GM21390 (cell line): ENCODE measurements around the gene JMJD1C.
"Not testable (repeated sequence)": the region's sequence is repeated elsewhere in the genome, so short reads cannot be mapped to it uniquely, and the experiment has no call there.

Experiments
- ATAC-seq: cut with Tn5 transposase; IDR thresholded peaks from one replicate; pipeline ENCODE4 v1.9.1; 2021; ENCODE audit not compliant: unreplicated experiment

Gene JMJD1C

GRCh38 chr10:63199716-63200115 lies 266.1 kb downstream of the JMJD1C start:
- no peak for ATAC-seq

- no peak for ATAC-seq
Observed at GRCh38 chr10:63197344-63198092, 268.3 kb downstream of the JMJD1C start.

- no peak for ATAC-seq
Observed at GRCh38 chr10:63192826-63193225, 273.0 kb downstream of the JMJD1C start.

GRCh38 chr10:63175534-63175933 lies 290.2 kb downstream of the JMJD1C start:
- ATAC-seq: no peak

GRCh38 chr10:63173468-63174232 lies 292.1 kb downstream of the JMJD1C start:
- ATAC-seq: peak; percentile 99

GRCh38 chr10:63171926-63172325 lies 293.9 kb downstream of the JMJD1C start:
- ATAC-seq: no peak

- ATAC-seq: no peak
Observed at GRCh38 chr10:63171255-63171855, 294.4 kb downstream of the JMJD1C start.

GRCh38 chr10:63169624-63170023 lies 296.2 kb downstream of the JMJD1C start:
- ATAC-seq: no peak

GRCh38 chr10:63168821-63169462 lies 296.8 kb downstream of the JMJD1C start:
- no peak for ATAC-seq

GRCh38 chr10:63166742-63167258 lies 299.0 kb downstream of the JMJD1C start:
- ATAC-seq: no peak

GRCh38 chr10:63165249-63165648 lies 300.5 kb downstream of the JMJD1C start:
- no peak for ATAC-seq

- ATAC-seq: no peak
Observed at GRCh38 chr10:63164166-63164623, 301.6 kb downstream of the JMJD1C start.

GRCh38 chr10:63161592-63161991 lies 304.2 kb downstream of the JMJD1C start:
- no peak for ATAC-seq

GRCh38 chr10:63157845-63158624 lies 307.7 kb downstream of the JMJD1C start:
- ATAC-seq: peak; percentile 59

GRCh38 chr10:63156236-63156635 lies 309.5 kb downstream of the JMJD1C start:
- no peak for ATAC-seq

GRCh38 chr10:63155388-63156020 lies 310.3 kb downstream of the JMJD1C start:
- ATAC-seq: no peak

GRCh38 chr10:63154546-63155387 lies 311.0 kb downstream of the JMJD1C start:
- ATAC-seq: no peak

- not testable (repeated sequence) for ATAC-seq
Observed at GRCh38 chr10:63153868-63154545, 311.8 kb downstream of the JMJD1C start.
